GM19238 (cell line): Measurements from ENCODE around the gene COL6A3.

Source experiments
- DNase-seq: peaks from one replicate; pipeline ENCODE4 v3.0.0; 2011; ENCODE audit warnings: low spot score; ENCODE audit not compliant: insufficient read length

The COL6A3 gene

GRCh38 chr2:237440819-237441281 is 26.9 kb upstream of the COL6A3 start:
- DNase-seq = no peak

GRCh38 chr2:237438080-237438940 is 24.3 kb upstream of the COL6A3 start:
- DNase-seq = no peak

GRCh38 chr2:237437566-237437965 is 23.6 kb upstream of the COL6A3 start:
- DNase-seq = no peak

GRCh38 chr2:237435844-237436587 is 22.1 kb upstream of the COL6A3 start:
- no peak for DNase-seq

- DNase-seq = no peak
Observed at GRCh38 chr2:237434866-237435311, 20.9 kb upstream of the COL6A3 start.

GRCh38 chr2:237433920-237434676 is 20.1 kb upstream of the COL6A3 start:
- no peak for DNase-seq

GRCh38 chr2:237432484-237433092 is 18.6 kb upstream of the COL6A3 start:
- no peak for DNase-seq

GRCh38 chr2:237431837-237432236 is 17.9 kb upstream of the COL6A3 start:
- no peak for DNase-seq

GRCh38 chr2:237431372-237431771 is 17.4 kb upstream of the COL6A3 start:
- DNase-seq = no peak

GRCh38 chr2:237430861-237431260 is 16.9 kb upstream of the COL6A3 start:
- DNase-seq = no peak

- DNase-seq = no peak
Observed at GRCh38 chr2:237429753-237430152, 15.8 kb upstream of the COL6A3 start.

GRCh38 chr2:237427769-237428506 is 14.0 kb upstream of the COL6A3 start:
- DNase-seq = no peak

- DNase-seq = no peak
Observed at GRCh38 chr2:237426517-237426916, 12.6 kb upstream of the COL6A3 start.

- no peak for DNase-seq
Observed at GRCh38 chr2:237425320-237425719, 11.4 kb upstream of the COL6A3 start.

- DNase-seq = no peak
Observed at GRCh38 chr2:237424544-237424943, 10.6 kb upstream of the COL6A3 start.

- no peak for DNase-seq
Observed at GRCh38 chr2:237423891-237424290, 9.9 kb upstream of the COL6A3 start.

GRCh38 chr2:237422309-237422708 is 8.3 kb upstream of the COL6A3 start:
- no peak for DNase-seq

GRCh38 chr2:237421542-237422116 is 7.7 kb upstream of the COL6A3 start:
- peak; percentile 24 for DNase-seq

GRCh38 chr2:237418300-237418699 is 4.3 kb upstream of the COL6A3 start:
- DNase-seq = no peak
